Upper lobe of left lung (tissue), 6 donors: ENCODE results near the gene PML. TPM values are rescaled to one million over a fixed set of nuclear protein-coding genes. Genes with fewer than 3 reads are reported as not detected.

Experiments
- ATAC-seq, 2 donors: fragments of 200-7000 bp; cut with Tn5 transposase; one replicate each; pipeline ENCODE4 v1.9.1; 2022; ENCODE audit warnings: mild to moderate bottlenecking in 2 of 2, moderate library complexity in 2 of 2; ENCODE audit not compliant: low FRiP score in 2 of 2
- DNase-seq, 2 donors: peaks; one replicate each; pipeline ENCODE4 v3.0.0-alpha.2; 2019 to 2020
- H3K27ac ChIP-seq, 4 donors: fragments of 200-600 bp; sonication (generic); one replicate each; pipeline ENCODE4 v1.5.1; 2016 to 2019
- H3K27me3 ChIP-seq, 4 donors: fragments of 200-600 bp; sonication (generic); one replicate each; pipeline ENCODE4 v1.5.1; 2017 to 2019
- H3K36me3 ChIP-seq, 4 donors: fragments of 200-600 bp; sonication (generic); one replicate each; pipeline ENCODE4 v1.5.1; 2016 to 2019
- H3K4me1 ChIP-seq, 4 donors: fragments of 200-600 bp; sonication (generic); one replicate each; pipeline ENCODE4 v1.5.1; 2018 to 2019
- H3K4me3 ChIP-seq, 4 donors: fragments of 200-600 bp; sonication (generic); one replicate each; pipeline ENCODE4 v1.5.1; 2017 to 2019; ENCODE audit warnings: mild to moderate bottlenecking in 2 of 4, moderate library complexity in 1 of 4
- H3K9me3 ChIP-seq, 4 donors: fragments of 200-600 bp; sonication (generic); one replicate each; pipeline ENCODE4 v1.5.1; 2018 to 2019
- CTCF ChIP-seq, 6 experiments: fragments of 450-650 bp in 4 of 6; fragments of 200-600 bp in 2 of 6; sonication (generic) in 2 of 6; IDR thresholded peaks; one replicate each; pipeline ENCODE4 v1.5.1; 2016 to 2019; ENCODE audit warnings: antibody characterized with exemption in 6 of 6
- EP300 ChIP-seq, 4 donors: sonication (generic); formaldehyde crosslinking; IDR thresholded peaks; one replicate each; pipeline ENCODE4 v1.5.1; 2017; ENCODE audit warnings: antibody characterized with exemption in 4 of 4, control low read depth in 2 of 4
- POLR2A ChIP-seq, 4 donors: fragments of 450-650 bp; IDR thresholded peaks; one replicate each; pipeline ENCODE4 v1.5.1; 2016 to 2017; ENCODE audit warnings: antibody characterized with exemption in 4 of 4, mild to moderate bottlenecking in 2 of 4
- POLR2AphosphoS5 ChIP-seq, 2 donors: sonication (generic); formaldehyde crosslinking; IDR thresholded peaks; one replicate each; pipeline ENCODE4 v1.5.1; 2017; ENCODE audit warnings: antibody characterized with exemption in 2 of 2
- WGBS, 2 donors: methylation state at CpG; one replicate each; pipeline ENCODE4 v1.1.5; 2017 to 2018; 5-methylcytosine and 5-hydroxymethylcytosine counted together
- total RNA-seq, 6 donors: library from RNA; depleted of rRNA in 4 of 6; stranded (reverse); fragments of >200 nt in 4 of 6; gene quantifications; one replicate each; pipeline versions ENCODE4 v1.1.0 to v1.2.1, GENCODE V29; 2016 to 2021
- donor health status: DM: no; HTN: no; CAD: no; lungs with moderate emphysema.
- donor health status: DM: no; HTN: yes; CAD: no; lungs with severe emphysema.

The PML gene
- total RNA-seq, 6 donors from 2014 or later: 63.1 to 247 (median 92.9) TPM

- DNase-seq (no peak), ATAC-seq (no peak)
- Histone ChIP-seq H3K27me3 (no peaks in the 10 kb centered on the region), H3K36me3 (peaks cover 0 to 62% (median 24%) of the 10 kb centered on the region in 4 donors), H3K4me3 (no peak overlapping the region), H3K27ac (peak overlapping the region in 2 of 4 donors; percentile 55 to 64), H3K4me1 (peaks cover 18 to 33% (median 26%) of the 10 kb centered on the region in 4 donors), H3K9me3 (no peaks in the 10 kb centered on the region)
- 84 to 90% methylated on average over 7 to 8 of the region's 8 CpGs for WGBS, 2 donors
- TF ChIP-seq POLR2AphosphoS5 (IDR thresholded peaks at IDR 0.05) (no peak), CTCF (IDR thresholded peaks at IDR 0.05) (no peak), EP300 (IDR thresholded peaks at IDR 0.05) (no peak), POLR2A (IDR thresholded peaks at IDR 0.05) (no peak)
Observed at GRCh38 chr15:74041777-74042435, 47.4 kb downstream of the PML start.

GRCh38 chr15:74042603-74043424 lies 48.3 kb downstream of the PML start:
- ATAC-seq: no peak
- WGBS, 2 donors: 93 to 94% methylated on average over 8 to 11 of the region's 11 CpGs
- TF ChIP-seq POLR2A (IDR thresholded peaks at IDR 0.05): no peak
- no peak for TF ChIP-seq EP300 (IDR thresholded peaks at IDR 0.05)
- no peak for TF ChIP-seq CTCF (IDR thresholded peaks at IDR 0.05)
- TF ChIP-seq POLR2AphosphoS5 (IDR thresholded peaks at IDR 0.05): no peak
- H3K36me3 ChIP-seq: peaks cover 0 to 53% (median 16%) of the 10 kb centered on the region in 4 donors
- no peaks in the 10 kb centered on the region for H3K9me3 ChIP-seq
- peaks cover 20 to 37% (median 28%) of the 10 kb centered on the region in 4 donors for H3K4me1 ChIP-seq
- no peak for DNase-seq
- H3K27me3 ChIP-seq: no peaks in the 10 kb centered on the region
- H3K27ac ChIP-seq: peak overlapping the region; percentile 35 to 81 (median 52)
- no peak overlapping the region for H3K4me3 ChIP-seq

- peak overlapping the region; percentile 35 to 81 (median 52) for H3K27ac ChIP-seq
- WGBS, 2 donors: 82 to 86% methylated on average over 5 to 7 of the region's 7 CpGs
- peaks cover 0 to 46% (median 15%) of the 10 kb centered on the region in 4 donors for H3K36me3 ChIP-seq
- no peak for ATAC-seq
- TF ChIP-seq POLR2A (IDR thresholded peaks at IDR 0.05) (no peak), EP300 (IDR thresholded peaks at IDR 0.05) (no peak), CTCF (IDR thresholded peaks at IDR 0.05) (no peak), POLR2AphosphoS5 (IDR thresholded peaks at IDR 0.05) (no peak)
- H3K4me3 ChIP-seq: no peak overlapping the region
- H3K9me3 ChIP-seq: no peaks in the 10 kb centered on the region
- H3K4me1 ChIP-seq: peaks cover 25 to 43% (median 31%) of the 10 kb centered on the region in 4 donors
- no peaks in the 10 kb centered on the region for H3K27me3 ChIP-seq
- no peak for DNase-seq
Observed at GRCh38 chr15:74043425-74044266, 49.1 kb downstream of the PML start.

- Histone ChIP-seq H3K9me3 (no peaks in the 10 kb centered on the region), H3K36me3 (peaks cover 0 to 43% (median 15%) of the 10 kb centered on the region in 4 donors), H3K27ac (peak overlapping the region; percentile 35 to 81 (median 52)), H3K27me3 (no peaks in the 10 kb centered on the region), H3K4me1 (peaks cover 22 to 39% (median 26%) of the 10 kb centered on the region in 4 donors), H3K4me3 (no peak overlapping the region)
- ATAC-seq: peak; percentile 4 to 75
- DNase-seq: peak in 1 of 2 donors; percentile 80
- 71 to 85% methylated on average over 7 to 27 of the region's 31 CpGs for WGBS, 2 donors
- TF ChIP-seq CTCF (IDR thresholded peaks at IDR 0.05): no peak
- no peak for TF ChIP-seq POLR2A (IDR thresholded peaks at IDR 0.05)
- TF ChIP-seq POLR2AphosphoS5 (IDR thresholded peaks at IDR 0.05): no peak
- no peak for TF ChIP-seq EP300 (IDR thresholded peaks at IDR 0.05)
Observed at GRCh38 chr15:74044267-74045110, 50.0 kb downstream of the PML start.
